ENCODE measurements around the gene H19.

The H19 gene

DNA sequence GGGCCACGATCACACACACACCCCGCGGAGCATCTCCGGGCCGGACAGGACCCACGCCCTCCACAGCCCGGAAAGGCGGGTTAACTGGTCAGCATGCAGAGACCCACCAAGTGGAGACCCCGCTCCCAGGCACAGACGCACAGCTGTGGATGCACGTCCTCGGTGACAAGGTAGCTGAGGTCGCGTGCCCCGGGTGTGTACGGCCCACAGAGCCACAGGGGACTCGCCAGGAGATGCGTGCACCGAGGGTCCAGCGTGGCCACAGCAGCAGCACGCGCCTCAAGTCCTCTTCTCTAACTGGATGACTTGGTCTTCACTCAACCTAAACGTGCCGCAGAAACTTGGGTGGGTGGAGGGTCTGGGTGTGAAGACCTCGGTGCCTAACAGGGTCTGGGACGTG is 5.5 kb downstream of the H19 start:
- Mint-ChIP-seq H3K9me3 (no peaks in the 10 kb centered on the region), H3K4me1 (ENCODE audit: low read depth) (no peaks in the 10 kb centered on the region), H3K27me3 (no peaks in the 10 kb centered on the region), H3K36me3 (ENCODE audit: low read depth) (no peaks in the 10 kb centered on the region), H3K4me3 (no peak overlapping the region), H3K27ac (no peak overlapping the region)

DNA sequence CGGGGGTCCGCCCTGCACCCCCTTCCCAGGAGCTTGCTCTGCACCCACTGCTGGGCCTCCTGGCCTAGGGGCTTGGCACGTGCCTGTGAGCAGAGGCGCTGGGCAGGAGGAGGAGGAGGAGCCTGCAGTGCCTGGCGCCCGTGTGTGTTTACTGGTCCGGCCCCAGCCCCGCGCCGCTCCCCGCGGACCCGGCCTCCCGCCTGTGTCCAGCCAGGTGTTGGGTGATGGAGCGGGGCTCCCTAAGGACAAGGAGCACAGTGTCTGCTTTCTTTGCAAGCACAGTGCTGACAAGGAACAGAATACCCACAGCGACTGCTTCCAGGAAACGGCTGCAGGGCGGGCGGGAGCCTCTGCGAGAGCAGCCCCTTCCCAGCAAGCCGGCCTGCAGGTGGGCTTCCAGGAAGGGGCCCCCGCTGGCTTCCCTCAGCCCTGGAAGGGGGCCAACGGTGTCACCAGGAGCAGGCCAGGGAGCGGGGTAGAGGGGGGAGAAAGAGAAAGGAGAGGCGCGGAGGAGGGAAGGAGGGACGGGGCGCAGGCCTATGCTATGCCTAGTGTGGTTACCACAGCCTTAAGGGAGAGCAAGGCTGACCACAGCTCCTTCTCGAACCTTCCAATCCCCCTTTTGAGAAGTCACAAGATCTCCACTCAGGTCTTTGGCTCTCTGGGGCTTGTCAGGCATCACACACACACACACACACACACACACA is 6.6 kb downstream of the H19 start:
- H3K36me3 Mint-ChIP-seq (ENCODE audit: low read depth) = no peaks in the 10 kb centered on the region
- no peak overlapping the region for H3K27ac Mint-ChIP-seq
- H3K4me3 Mint-ChIP-seq = no peak overlapping the region
- H3K27me3 Mint-ChIP-seq = no peaks in the 10 kb centered on the region
- no peaks in the 10 kb centered on the region for H3K9me3 Mint-ChIP-seq
- no peaks in the 10 kb centered on the region for H3K4me1 Mint-ChIP-seq (ENCODE audit: low read depth)

- H3K9me3 Mint-ChIP-seq = no peaks in the 10 kb centered on the region
- no peak overlapping the region for H3K4me3 Mint-ChIP-seq
- H3K4me1 Mint-ChIP-seq (ENCODE audit: low read depth) = no peaks in the 10 kb centered on the region
- H3K36me3 Mint-ChIP-seq (ENCODE audit: low read depth) = no peaks in the 10 kb centered on the region
- H3K27me3 Mint-ChIP-seq = no peaks in the 10 kb centered on the region
- H3K27ac Mint-ChIP-seq = no peak overlapping the region
These were observed 7.7 kb downstream of the H19 start for GRCh38 chr11:1989953-1990352.

DNA sequence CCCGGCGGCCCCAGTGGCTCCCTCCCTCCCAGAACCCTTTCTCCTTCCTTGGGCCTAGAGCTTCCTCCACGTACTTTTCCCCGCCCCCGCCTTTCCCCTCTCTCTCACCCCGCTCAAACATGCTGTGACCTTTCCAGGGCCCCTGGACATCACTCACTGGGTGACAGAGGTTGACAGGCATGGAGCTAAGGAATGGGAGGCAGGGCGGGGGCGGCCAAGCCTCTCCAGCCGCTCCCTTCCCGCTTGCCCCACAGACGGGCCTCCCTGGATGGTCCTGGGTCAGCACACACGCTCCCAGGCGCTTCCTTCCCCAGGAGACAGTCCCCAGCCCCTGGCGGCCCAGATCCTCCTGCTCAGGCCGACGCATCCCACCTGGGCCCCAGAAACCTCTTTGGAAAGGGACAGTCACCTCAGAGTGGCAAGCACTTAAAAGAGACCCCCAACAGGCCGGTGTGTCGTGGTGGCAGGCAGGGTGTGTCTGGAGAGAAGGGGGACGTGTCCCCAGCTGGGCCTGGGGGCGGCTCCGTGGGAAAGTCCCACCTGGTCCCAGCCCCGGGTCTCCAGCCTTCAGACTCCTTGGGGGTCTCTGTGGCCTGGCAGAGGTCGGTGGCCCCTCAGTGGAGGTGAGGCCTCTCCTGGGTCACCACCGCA is 8.8 kb downstream of the H19 start:
- no peak overlapping the region for H3K4me3 Mint-ChIP-seq
- no peaks in the 10 kb centered on the region for H3K36me3 Mint-ChIP-seq (ENCODE audit: low read depth)
- no peaks in the 10 kb centered on the region for H3K4me1 Mint-ChIP-seq (ENCODE audit: low read depth)
- H3K27me3 Mint-ChIP-seq = no peaks in the 10 kb centered on the region
- H3K27ac Mint-ChIP-seq = no peak overlapping the region
- no peaks in the 10 kb centered on the region for H3K9me3 Mint-ChIP-seq

GRCh38 chr11:1988174-1988573 is 9.5 kb downstream of the H19 start:
- H3K36me3 Mint-ChIP-seq (ENCODE audit: low read depth) = no peaks in the 10 kb centered on the region
- no peak overlapping the region for H3K4me3 Mint-ChIP-seq
- no peak overlapping the region for H3K27ac Mint-ChIP-seq
- H3K27me3 Mint-ChIP-seq = no peaks in the 10 kb centered on the region
- no peaks in the 10 kb centered on the region for H3K4me1 Mint-ChIP-seq (ENCODE audit: low read depth)
- H3K9me3 Mint-ChIP-seq = no peaks in the 10 kb centered on the region

DNA sequence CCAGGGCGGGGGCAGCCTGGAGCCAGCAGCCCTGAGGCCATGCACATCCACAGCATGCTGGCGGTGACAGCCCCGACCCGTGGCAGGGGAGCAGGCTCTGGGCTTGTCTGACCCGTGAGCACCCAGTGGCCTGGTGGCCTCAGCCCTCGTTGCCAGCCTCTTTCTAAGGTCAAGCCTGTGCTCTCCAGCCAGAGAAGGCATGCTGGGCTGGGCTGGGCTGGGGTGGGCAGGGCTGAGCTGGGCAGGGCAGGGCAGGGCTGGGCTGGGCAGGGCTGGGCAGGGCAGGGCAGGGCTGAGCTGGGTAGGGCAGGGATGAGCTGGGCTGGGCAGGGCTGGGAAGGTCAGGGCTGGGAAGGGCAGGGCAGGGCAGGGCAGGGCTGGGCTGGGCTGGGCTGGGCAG is 10.6 kb downstream of the H19 start:
- Mint-ChIP-seq H3K27me3 (no peaks in the 10 kb centered on the region), H3K9me3 (no peaks in the 10 kb centered on the region), H3K4me1 (ENCODE audit: low read depth) (no peaks in the 10 kb centered on the region), H3K36me3 (ENCODE audit: low read depth) (no peaks in the 10 kb centered on the region), H3K27ac (no peak overlapping the region), H3K4me3 (no peak overlapping the region)

DNA sequence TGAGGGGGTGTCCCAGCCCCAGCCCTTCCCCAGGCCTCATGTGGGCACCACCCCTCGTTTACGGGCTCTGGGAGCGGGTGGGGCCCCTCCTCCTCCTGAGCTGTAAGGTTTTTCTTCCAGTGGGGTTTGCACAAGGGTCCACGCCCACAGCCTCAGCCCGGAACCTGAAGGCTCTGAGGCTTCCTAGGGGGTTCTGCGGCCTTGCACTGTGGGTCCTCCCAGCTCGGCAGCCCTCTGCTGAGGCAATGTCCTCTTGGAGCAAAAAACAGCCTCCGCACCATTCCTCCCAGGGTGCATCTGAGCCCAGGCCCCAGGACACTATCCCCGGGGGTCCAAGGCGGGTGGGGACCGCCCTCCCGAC is 14.1 kb downstream of the H19 start:
- H3K9me3 Mint-ChIP-seq = no peaks in the 10 kb centered on the region
- H3K4me3 Mint-ChIP-seq = no peak overlapping the region
- no peaks in the 10 kb centered on the region for H3K4me1 Mint-ChIP-seq (ENCODE audit: low read depth)
- H3K27ac Mint-ChIP-seq = no peak overlapping the region
- H3K36me3 Mint-ChIP-seq (ENCODE audit: low read depth) = no peaks in the 10 kb centered on the region
- no peaks in the 10 kb centered on the region for H3K27me3 Mint-ChIP-seq

DNA sequence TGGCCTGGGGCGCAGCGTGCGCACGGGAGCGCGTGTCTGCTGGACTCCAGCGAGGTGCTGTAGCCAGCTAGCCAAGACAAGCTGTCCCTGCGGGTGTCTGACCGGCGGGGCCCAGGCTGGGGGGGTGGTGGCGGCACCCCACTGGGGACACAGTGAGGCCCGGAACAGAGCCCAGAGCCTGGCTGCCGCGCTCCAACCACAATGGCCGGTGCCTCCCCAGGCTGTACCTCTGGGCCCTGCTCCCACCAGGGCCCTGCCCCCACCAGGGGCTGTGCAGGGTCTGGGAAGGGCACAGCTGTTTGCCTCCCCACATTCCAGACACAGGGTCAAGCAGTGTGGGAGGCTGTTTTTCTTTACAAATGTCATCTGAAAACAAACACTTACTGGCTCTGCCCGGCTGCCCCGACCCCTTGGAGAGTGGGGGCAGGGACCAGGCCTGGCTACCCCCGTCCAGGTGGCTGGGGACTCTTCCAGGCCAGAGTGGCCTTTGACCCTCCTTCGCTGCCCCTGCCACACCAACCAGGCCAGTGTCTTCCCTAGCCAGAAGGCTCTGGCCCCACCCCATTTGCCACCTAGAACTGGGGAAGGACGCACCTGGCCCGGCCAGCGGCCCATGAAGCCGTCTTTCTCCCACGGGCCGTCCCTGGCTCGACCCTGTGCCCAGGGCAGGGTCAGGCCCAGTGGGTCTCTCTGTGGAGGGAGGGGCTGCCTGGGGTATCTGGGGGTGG is 14.6 kb downstream of the H19 start:
- Mint-ChIP-seq H3K27ac (no peak overlapping the region), H3K27me3 (no peaks in the 10 kb centered on the region), H3K4me3 (no peak overlapping the region), H3K36me3 (ENCODE audit: low read depth) (no peaks in the 10 kb centered on the region), H3K4me1 (ENCODE audit: low read depth) (no peaks in the 10 kb centered on the region), H3K9me3 (no peaks in the 10 kb centered on the region)

DNA sequence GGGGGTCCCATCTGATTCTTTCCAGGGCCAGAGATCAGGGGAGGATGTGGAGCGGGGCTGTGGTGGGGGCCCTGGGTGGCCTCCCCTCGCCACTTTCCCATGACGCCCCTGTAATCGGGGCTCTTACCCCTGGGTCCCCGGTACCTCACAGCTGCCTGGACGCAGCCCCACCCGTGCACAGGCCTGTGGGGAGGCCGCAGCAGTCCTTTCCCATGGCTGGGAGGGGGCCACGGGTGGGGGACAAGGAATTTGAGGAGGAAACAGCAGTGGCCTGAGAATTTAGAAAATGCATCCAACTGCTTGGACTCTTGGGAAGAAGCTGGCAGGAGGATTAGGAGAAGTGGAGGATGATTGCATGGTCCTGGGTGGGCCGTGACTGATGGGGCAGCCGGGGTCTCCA is 18.0 kb downstream of the H19 start:
- no peak overlapping the region for H3K4me3 Mint-ChIP-seq
- no peak overlapping the region for H3K27ac Mint-ChIP-seq
- H3K4me1 Mint-ChIP-seq (ENCODE audit: low read depth) = no peaks in the 10 kb centered on the region
- H3K27me3 Mint-ChIP-seq = no peaks in the 10 kb centered on the region
- H3K9me3 Mint-ChIP-seq = no peaks in the 10 kb centered on the region
- H3K36me3 Mint-ChIP-seq (ENCODE audit: low read depth) = no peaks in the 10 kb centered on the region

- Mint-ChIP-seq H3K36me3 (ENCODE audit: low read depth) (no peaks in the 10 kb centered on the region), H3K27me3 (no peaks in the 10 kb centered on the region), H3K4me3 (no peak overlapping the region), H3K27ac (no peak overlapping the region), H3K9me3 (no peaks in the 10 kb centered on the region), H3K4me1 (ENCODE audit: low read depth) (no peaks in the 10 kb centered on the region)
These were observed 18.7 kb downstream of the H19 start for GRCh38 chr11:1978720-1979473.

DNA sequence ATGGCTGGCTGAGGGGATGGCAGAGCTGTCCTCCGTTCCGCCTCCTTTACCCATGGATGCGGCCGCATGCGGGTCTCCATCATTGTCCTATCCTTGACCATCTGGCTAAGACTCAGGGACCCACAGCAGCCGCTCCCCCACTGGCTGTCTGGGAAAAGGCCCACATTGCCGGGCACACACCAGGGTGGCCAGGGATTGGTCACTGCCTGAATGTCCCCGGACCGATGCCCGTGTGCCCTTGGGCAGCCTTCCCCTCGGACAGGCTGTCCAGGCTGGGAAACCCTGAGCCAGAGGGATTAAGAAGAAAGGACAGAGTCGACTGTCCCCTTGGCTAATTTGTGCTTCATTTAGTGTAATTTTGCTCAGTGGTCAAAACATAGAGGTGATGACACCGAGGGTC is 22.5 kb downstream of the H19 start:
- no peaks in the 10 kb centered on the region for H3K27me3 Mint-ChIP-seq
- no peak overlapping the region for H3K4me3 Mint-ChIP-seq

DNA sequence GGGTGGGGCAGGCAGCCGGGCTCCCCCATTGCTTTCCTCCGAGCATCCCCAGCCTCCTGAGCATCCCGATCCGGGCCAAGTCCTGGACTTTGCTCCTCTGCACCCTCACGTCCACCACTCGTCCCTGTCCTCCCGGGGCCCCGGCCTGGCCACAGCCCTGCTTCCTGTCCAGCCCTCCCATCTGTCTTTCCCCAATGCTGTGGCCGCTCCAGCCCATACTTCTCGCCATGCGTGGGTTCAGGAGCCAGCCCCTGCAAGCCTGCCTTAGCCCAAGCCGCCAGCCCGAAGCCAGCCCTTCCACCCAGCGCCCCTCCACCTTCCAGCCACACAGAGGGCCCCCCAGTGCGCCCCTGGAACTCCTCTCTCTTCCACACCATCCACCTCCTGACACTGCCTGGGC is 26.7 kb downstream of the H19 start:
- no peaks in the 10 kb centered on the region for H3K27me3 Mint-ChIP-seq
- no peak overlapping the region for H3K4me3 Mint-ChIP-seq
- H3K27ac Mint-ChIP-seq = no peak overlapping the region
- H3K4me1 Mint-ChIP-seq (ENCODE audit: low read depth) = no peaks in the 10 kb centered on the region
- H3K9me3 Mint-ChIP-seq = no peaks in the 10 kb centered on the region
- H3K36me3 Mint-ChIP-seq (ENCODE audit: low read depth) = no peaks in the 10 kb centered on the region

More for the DNA sequence above, 22.5 kb downstream of the H19 start:
- Mint-ChIP-seq H3K9me3 (no peaks in the 10 kb centered on the region), H3K27ac (no peak overlapping the region), H3K36me3 (ENCODE audit: low read depth) (no peaks in the 10 kb centered on the region), H3K4me1 (ENCODE audit: low read depth) (no peaks in the 10 kb centered on the region)

DNA sequence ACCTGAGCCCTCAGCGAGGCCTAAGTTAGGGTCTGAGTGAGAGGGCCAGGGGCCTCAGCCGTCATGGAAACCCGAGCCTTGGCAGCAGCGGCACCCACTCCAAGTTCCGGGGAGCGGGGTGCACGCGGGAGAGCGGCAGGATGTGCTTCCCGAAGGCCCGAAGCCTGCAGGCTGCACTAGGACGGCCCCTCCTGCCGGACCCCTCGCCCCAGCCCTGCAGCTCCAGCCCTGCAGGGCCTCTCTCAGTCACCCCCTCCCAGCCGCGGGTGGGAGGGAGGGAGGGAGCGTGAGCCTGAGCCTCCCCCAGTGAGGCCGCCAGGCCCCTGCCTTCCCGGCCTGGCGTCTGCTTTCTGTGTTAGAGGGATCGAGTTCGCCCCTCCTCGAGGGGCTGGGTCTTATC is 27.9 kb downstream of the H19 start:
- Mint-ChIP-seq H3K27ac (no peak overlapping the region), H3K9me3 (no peaks in the 10 kb centered on the region), H3K27me3 (no peaks in the 10 kb centered on the region), H3K4me3 (no peak overlapping the region), H3K4me1 (ENCODE audit: low read depth) (no peaks in the 10 kb centered on the region), H3K36me3 (ENCODE audit: low read depth) (no peaks in the 10 kb centered on the region)

GRCh38 chr11:1969035-1969434 is 28.6 kb downstream of the H19 start:
- no peaks in the 10 kb centered on the region for H3K36me3 Mint-ChIP-seq (ENCODE audit: low read depth)
- no peak overlapping the region for H3K27ac Mint-ChIP-seq
- H3K4me1 Mint-ChIP-seq (ENCODE audit: low read depth) = no peaks in the 10 kb centered on the region
- no peaks in the 10 kb centered on the region for H3K27me3 Mint-ChIP-seq
- no peaks in the 10 kb centered on the region for H3K9me3 Mint-ChIP-seq
- no peak overlapping the region for H3K4me3 Mint-ChIP-seq

DNA sequence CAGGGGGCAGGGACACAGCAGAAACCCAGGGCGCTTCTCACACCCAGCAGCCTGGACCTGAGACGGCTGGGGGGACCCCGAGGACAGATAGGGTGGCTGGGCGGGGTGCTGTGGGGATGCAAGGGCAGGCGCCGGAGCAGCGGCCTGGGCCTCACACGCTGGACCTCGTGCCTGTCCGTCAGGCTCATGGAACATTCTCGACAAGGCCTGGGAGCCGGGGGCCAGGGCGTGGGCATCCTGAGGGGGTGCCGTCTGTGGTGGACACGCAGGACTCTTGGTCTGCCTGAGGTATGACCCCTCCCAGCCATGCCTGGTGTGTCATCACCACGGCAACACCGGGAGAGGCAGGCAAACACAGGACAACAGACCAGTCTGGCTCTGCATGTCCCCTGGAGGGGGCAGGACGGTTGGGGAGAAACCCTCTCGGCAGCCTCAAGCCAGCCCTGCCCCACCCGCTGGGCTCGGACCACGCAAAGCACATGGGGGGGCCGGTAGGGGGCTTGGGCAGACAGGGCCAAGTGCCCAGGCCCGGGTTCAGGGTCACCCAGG is 29.1 kb downstream of the H19 start:
- no peak overlapping the region for H3K27ac Mint-ChIP-seq
- no peaks in the 10 kb centered on the region for H3K27me3 Mint-ChIP-seq
- no peak overlapping the region for H3K4me3 Mint-ChIP-seq
- no peaks in the 10 kb centered on the region for H3K4me1 Mint-ChIP-seq (ENCODE audit: low read depth)
- H3K9me3 Mint-ChIP-seq = no peaks in the 10 kb centered on the region
- H3K36me3 Mint-ChIP-seq (ENCODE audit: low read depth) = no peaks in the 10 kb centered on the region

Measured in stimulated activated naive CD8-positive, alpha-beta T cell treated with anti-CD3 and anti-CD28 coated beads, Interleukin-15, Interleukin-2, amounts not matched to agents 100 ng/mL and 50 ng/mL, for 24 hours (primary cell).